Neural crest cell (in vitro differentiated cells): ENCODE measurements around the gene LDB3. TPM values are rescaled to one million over a fixed set of nuclear protein-coding genes. Genes with fewer than 3 reads are reported as not detected.

Experiments used
- DNase-seq: peaks from one replicate; pipeline ENCODE4 v3.0.0; 2021; ENCODE audit warnings: low read depth, mixed read lengths, low spot score
- H3K27ac Mint-ChIP-seq: one replicate; pipeline ENCODE4 v1.8.0; 2021; ENCODE audit warnings: mild to moderate bottlenecking, mixed read lengths; ENCODE audit not compliant: unreplicated experiment
- H3K27me3 Mint-ChIP-seq: 2 replicates; pipeline ENCODE4 v1.8.0; 2021; ENCODE audit warnings: low read depth, mild to moderate bottlenecking, mixed read lengths
- H3K36me3 Mint-ChIP-seq: 2 replicates; pipeline ENCODE4 v1.8.0; 2021; ENCODE audit warnings: low read depth, mild to moderate bottlenecking, mixed read lengths
- H3K4me1 Mint-ChIP-seq: 2 replicates; pipeline ENCODE4 v1.8.0; 2021; ENCODE audit warnings: mixed read lengths
- H3K4me3 Mint-ChIP-seq: one replicate; pipeline ENCODE4 v1.8.0; 2021; ENCODE audit warnings: mild to moderate bottlenecking, mixed read lengths
- H3K9me3 Mint-ChIP-seq: 2 replicates; pipeline ENCODE4 v1.8.0; 2021; ENCODE audit warnings: mixed read lengths
- total RNA-seq: library from RNA; stranded (reverse); gene quantifications from 2 replicates; pipeline ENCODE4 v1.2.1, GENCODE V29; 2021
- TF ChIP-seq, protein P1 (sequence below): fragments of 200-600 bp; sonication (generic); conservative IDR thresholded peaks from 2 replicates; pipeline ENCODE4 v1.5.0; 2021; ENCODE audit warnings: antibody characterized with exemption, mild to moderate bottlenecking

Gene LDB3
- total RNA-seq, 1 donor from 2014 or later, result 0.56 TPM

DNA sequence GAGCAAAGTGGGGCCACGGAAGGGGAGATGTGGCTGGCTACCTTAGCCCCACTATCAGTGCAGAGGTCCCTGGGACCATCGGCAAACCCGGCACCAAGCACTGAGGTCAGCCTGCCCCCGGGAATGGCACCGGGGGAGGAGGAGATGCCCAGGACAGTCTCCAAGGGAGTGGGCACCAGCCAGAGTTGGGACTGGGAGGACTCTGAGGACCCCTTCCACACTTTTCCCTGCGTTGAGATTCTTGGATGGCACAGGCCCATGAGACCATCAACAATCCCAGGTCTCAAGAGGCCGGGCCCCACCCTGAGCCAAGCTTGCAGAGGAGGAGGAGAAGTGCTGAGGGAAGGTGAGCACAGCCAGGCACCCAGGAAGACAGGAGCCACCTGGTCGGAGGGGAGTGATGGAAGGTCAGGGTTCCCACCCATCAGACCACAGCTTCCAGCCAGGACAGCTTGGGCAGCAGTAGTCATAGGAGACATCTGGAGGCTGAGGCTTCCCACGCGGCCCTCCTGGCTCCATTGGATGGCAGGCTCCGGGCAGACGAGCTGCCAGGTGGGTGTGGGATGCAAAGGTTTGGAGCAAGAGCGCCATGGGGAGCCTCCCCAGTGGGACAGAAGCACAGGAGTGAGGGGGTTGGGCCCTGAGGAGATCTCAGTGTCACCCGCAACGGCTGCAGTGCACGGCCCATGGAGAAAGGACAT, 16.5 kb upstream of the LDB3 start:
- TF ChIP-seq, protein P1, sequence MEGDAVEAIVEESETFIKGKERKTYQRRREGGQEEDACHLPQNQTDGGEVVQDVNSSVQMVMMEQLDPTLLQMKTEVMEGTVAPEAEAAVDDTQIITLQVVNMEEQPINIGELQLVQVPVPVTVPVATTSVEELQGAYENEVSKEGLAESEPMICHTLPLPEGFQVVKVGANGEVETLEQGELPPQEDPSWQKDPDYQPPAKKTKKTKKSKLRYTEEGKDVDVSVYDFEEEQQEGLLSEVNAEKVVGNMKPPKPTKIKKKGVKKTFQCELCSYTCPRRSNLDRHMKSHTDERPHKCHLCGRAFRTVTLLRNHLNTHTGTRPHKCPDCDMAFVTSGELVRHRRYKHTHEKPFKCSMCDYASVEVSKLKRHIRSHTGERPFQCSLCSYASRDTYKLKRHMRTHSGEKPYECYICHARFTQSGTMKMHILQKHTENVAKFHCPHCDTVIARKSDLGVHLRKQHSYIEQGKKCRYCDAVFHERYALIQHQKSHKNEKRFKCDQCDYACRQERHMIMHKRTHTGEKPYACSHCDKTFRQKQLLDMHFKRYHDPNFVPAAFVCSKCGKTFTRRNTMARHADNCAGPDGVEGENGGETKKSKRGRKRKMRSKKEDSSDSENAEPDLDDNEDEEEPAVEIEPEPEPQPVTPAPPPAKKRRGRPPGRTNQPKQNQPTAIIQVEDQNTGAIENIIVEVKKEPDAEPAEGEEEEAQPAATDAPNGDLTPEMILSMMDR, result no peak
- peaks cover 25% of the 10 kb centered on the region for H3K4me1 Mint-ChIP-seq
- no peaks in the 10 kb centered on the region for H3K9me3 Mint-ChIP-seq
- H3K27me3 Mint-ChIP-seq, result no peaks in the 10 kb centered on the region
- no peak for DNase-seq
- no peaks in the 10 kb centered on the region for H3K36me3 Mint-ChIP-seq
- no peak overlapping the region for H3K27ac Mint-ChIP-seq
- H3K4me3 Mint-ChIP-seq, result no peak overlapping the region

DNA sequence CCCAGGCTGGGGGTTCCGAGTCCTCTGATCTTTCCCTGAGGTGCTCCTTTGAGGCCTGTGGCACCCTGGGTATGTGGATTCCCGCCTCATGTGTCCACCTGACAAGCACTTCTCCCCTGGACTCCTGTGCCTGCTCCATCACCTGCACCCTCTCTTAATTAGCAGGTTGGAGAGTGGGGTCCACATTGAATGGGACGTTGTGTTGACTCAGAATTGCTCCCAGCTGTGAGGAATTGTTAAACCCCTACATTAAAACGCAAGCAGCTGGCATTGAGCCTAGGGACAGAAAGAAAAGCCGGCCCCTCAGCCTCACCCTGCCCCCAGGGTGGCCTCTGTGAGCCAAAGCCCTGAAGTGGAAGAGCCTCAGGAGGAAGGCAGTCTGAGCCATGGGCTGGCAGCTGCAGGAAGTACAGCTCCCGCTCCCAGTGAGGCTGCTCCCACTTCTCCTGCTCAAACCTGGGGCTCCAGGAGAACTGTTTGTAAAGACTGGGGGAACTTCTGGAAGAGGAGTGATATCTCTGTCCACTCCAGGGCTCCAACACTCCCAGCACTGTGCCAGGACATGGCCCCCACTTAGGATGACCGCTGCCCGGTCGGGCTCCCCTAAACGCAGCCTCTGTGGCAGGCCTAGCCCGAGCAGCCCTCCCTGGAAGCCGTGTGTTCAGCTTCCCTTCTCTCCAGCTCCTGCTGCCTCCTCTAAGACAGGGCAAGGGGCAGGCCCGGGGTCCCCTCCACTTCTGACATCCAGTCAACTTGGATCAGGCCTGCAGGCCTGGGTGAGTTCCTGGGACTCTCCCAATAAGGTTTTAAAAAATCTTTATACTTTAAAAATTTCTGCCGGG, 15.7 kb upstream of the LDB3 start:
- Mint-ChIP-seq H3K4me1 (peaks cover 21% of the 10 kb centered on the region), H3K36me3 (no peaks in the 10 kb centered on the region), H3K4me3 (no peak overlapping the region), H3K27me3 (no peaks in the 10 kb centered on the region), H3K27ac (peak overlapping the region; percentile 43), H3K9me3 (no peaks in the 10 kb centered on the region)
- TF ChIP-seq, protein P1, result no peak
- DNase-seq, result no peak

DNA sequence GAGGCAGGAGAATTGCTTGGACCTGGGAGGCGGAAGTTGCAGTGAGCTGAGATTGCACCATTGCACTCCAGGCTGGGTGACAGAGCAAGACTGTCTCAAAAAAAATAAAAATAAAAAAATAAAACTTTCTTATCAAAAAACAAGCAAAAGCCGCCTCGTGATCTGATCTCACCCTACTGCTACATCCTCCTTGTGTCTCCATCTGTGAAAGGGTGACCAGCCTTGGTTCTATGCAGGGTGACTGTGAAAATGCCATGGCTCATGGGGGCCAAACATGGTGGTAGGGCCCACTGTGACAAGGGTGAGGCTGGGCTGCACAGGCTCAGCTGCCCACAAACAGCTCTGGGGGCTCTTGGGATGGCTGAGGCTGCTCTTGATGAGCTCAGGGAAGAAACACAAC, 14.9 kb upstream of the LDB3 start:
- Mint-ChIP-seq H3K36me3 (no peaks in the 10 kb centered on the region), H3K27me3 (no peaks in the 10 kb centered on the region), H3K4me1 (peaks cover 13% of the 10 kb centered on the region), H3K4me3 (no peak overlapping the region), H3K27ac (no peak overlapping the region), H3K9me3 (no peaks in the 10 kb centered on the region)
- DNase-seq, result no peak
- TF ChIP-seq, protein P1, result no peak

DNA sequence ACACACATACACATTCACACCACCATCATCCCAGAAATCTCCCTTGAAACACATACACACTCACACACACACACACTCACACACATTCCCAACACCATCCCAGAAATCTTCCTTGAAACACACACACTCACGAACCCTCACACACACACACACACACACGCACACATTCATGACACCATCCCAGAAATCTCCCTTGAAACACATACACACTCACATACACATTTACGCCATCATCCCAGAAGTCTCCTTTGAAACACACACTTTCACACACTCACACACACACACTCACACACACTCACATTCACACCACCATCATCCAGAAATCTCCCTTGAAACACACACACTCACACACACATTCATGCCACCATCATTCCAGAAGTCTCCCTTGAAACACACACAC, 14.3 kb upstream of the LDB3 start:
- Mint-ChIP-seq H3K36me3 (no peaks in the 10 kb centered on the region), H3K4me1 (peaks cover 11% of the 10 kb centered on the region), H3K9me3 (no peaks in the 10 kb centered on the region), H3K27me3 (no peaks in the 10 kb centered on the region), H3K4me3 (no peak overlapping the region), H3K27ac (no peak overlapping the region)
- TF ChIP-seq, protein P1, result no peak
- DNase-seq, result no peak

DNA sequence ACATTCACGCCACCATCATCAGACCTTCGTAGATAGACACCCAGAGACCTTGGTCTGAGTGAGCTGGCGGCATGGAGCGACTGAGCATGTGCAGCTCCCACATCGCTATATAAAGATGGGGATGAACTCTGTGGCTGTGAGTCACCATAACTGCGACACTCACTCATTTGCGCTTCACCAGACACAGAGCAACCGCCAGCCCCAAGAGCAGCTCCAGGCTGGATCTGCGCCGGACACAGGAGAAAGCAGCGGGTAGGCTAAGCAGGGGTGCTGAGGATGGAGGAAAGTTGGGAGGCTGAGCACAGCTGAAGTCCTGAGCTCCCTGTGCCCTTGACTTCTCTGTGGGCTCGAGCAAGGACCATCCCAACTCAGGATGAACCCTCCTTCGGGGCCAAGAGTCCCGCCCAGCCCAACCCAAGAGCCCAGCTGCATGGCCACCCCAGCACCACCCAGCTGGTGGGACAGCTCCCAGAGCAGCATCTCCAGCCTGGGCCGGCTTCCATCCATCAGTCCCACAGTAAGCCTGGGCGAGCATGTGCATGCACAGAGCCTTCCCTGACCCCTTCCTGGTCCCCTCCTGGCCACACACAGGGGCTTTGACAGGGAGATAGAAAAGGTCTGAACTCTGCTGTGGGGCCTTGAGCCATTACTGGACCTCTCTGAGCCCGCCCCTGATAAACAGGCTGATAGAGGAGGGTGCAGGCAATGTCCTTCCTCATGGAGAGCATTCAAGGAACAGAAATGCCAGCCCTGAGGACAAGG, 13.7 kb upstream of the LDB3 start, which contains the start of gene OPN4:
TSS of gene OPN4 (plus strand) at position 137 of the 762 bp plus-strand sequence. CDS start at position 374, 237 bp downstream.
- Mint-ChIP-seq H3K27me3 (no peaks in the 10 kb centered on the region), H3K9me3 (no peaks in the 10 kb centered on the region), H3K4me3 (no peak within 1 kb of the TSS), H3K36me3 (no peaks in the 10 kb centered on the region), H3K4me1 (peaks cover 6% of the 10 kb centered on the region), H3K27ac (peak within 1 kb of the TSS; percentile 12)
- TF ChIP-seq, protein P1, result no peak
- no peak for DNase-seq
